HG02759 (cell line): ENCODE results near the gene MCTP1.
"Not testable (repeated sequence)": the region's sequence is repeated elsewhere in the genome, so short reads cannot be mapped to it uniquely, and the experiment has no call there.

Source experiments
- ATAC-seq: cut with Tn5 transposase; IDR thresholded peaks from one replicate; pipeline ENCODE4 v1.9.1; 2021; ENCODE audit warnings: mild to moderate bottlenecking, moderate library complexity; ENCODE audit not compliant: unreplicated experiment

The MCTP1 gene

DNA sequence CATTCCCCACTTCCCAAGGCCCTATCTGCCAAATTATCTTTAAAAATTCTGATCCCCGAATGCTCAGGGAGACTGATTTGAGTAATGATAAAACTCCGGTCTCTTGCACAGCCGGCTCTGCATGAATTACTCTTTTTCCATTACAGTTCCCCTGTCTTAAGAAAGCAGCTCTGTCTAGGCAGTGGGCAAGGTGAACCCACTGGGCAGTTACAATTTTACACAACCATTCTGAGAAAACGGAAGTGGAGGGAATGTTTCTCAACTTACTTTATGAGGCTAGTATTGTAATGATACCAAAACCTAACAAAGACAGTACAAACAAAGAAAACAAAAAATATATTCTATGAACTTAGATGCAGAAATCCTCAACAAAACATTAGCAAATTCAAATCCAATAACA, 100.0 kb downstream of the MCTP1 start:
- ATAC-seq = no peak

DNA sequence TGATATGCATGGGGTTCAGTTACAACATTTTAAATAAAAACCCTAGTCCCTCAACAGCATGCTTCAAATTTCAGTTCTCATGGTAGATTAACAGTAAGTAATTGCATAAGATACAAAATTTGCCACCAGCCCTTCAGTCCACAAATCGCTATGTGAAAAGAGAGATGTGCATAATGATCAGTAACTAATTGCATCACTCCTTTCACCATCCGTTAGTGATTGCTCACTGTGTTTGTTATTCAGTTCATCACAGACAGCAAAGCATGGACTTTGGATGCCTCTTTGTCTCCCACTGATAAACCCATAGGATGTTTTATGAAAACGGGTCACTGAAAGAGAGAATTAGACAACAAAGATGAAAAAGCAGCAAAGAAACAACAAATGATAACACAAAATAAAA, 103.2 kb downstream of the MCTP1 start:
- ATAC-seq = no peak

DNA sequence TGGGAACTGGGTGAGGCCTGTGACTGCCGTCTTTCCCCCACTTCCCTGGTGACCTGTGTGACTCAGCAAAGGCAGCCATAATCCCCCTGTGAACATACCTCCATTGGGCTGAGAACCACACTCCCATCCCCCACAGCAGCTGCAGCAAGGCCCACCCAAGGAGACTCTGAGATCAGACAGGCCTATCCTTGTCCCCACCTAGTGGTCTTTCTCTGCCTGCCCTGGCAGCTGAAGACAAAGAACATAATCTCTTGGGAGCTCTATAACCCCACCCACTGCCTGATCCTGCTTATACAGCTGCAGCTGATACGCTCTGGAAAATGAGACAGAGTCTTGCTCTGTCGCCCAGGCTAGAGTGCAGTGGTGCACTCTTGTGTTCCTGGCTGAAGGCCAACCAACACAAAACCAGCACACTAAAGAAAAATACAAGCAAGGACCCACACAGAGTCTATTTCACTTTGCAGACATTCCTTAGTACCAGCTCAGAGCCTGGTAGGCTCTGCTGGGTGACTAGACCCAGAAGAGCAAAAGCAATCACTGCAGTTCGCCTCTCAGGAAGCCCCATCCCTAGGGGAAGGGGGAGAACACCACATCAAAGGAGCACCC, 106.7 kb downstream of the MCTP1 start:
- peak; percentile 57 for ATAC-seq

DNA sequence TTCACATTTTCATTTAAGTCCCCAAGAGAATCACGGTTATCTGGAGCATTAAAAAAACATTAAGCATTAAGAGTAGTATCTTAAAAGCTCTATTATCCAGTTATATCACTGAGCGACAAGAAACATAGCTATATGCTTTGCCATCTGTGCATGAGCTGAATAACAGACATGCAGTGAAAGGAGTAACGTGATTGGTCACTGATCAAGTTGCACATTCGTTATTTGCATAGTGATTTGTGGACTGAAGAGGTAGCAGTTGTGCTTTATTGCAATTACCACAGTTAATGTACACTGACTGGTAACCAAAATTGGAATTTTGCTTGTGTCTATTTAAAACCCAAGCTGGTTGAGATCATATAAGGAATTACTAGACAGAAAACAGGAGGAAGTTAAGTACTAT, 107.4 kb downstream of the MCTP1 start:
- no peak for ATAC-seq

DNA sequence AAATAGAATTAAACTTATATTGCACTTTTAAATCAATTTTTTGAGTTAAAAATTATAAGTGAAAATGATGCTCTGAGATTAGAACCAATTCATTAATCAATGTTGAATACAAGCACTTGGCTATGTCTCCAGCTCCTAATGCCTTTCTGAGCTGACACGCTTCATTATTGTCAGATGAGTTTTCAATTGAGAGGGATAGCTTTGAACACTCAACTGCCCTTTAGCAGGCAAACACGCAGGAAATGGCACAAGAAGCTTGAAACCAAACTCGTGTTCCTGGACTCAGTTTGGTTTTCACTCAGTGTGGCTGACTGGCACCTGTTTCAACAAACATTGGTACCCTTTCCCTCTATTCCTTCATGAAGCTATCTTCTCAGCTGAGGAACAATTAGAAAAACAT, 109.8 kb downstream of the MCTP1 start:
- no peak for ATAC-seq

DNA sequence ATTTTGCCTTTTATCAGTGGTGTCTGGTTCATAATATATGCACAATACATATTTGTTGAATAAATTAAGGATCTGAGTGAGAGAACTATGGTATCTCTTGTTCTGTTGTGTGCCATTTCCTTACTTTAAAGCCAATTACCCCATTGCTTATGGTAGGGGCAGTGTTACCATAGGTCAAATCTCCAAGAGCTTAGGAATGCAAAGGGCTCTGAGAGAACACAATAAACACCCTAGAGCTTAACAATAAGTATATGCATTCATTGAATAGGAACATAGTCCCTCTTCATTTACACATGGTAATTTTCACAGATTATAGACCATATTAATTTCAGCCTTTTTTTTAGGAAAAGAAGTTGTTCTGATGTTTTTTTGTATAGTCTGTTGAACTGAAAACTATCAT, 112.2 kb downstream of the MCTP1 start:
- ATAC-seq = no peak

DNA sequence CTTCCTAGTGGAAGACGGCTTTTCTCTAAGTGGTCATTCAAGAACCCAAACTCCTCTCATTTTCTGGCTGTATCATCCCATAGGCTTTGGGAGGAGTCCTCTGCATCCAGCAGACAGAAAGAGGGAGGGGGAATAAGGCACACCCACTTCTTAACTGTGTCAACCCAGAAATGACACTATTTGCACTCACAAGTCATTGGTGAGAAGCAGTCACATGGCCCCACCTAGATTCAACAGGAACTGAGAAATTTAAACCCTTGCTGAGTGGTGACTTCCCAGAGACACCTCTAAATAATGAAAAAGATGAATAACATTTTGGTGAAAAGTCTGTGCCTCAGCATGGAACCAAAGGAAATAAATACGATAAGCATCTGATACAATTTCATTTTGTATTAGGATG, 120.0 kb downstream of the MCTP1 start:
- no peak for ATAC-seq

DNA sequence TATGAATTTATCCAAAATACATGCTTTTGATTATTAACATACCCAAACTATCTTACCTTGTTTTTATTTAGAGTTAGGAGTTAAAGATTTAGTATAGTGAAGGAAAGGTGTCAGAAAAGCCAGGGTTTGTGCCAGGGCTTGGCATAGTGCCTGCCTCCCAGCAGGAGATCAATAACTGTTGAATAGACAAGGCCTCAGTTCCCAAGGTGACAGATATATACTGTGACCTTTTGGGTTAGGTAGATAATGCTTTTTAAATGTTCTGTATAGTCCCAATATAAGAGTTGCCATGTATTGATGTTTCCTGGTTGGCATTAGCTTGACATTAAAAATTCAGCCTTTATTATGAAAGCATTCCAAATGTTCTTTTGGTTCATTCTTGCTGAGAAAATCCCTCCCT, 121.8 kb downstream of the MCTP1 start:
- no peak for ATAC-seq

DNA sequence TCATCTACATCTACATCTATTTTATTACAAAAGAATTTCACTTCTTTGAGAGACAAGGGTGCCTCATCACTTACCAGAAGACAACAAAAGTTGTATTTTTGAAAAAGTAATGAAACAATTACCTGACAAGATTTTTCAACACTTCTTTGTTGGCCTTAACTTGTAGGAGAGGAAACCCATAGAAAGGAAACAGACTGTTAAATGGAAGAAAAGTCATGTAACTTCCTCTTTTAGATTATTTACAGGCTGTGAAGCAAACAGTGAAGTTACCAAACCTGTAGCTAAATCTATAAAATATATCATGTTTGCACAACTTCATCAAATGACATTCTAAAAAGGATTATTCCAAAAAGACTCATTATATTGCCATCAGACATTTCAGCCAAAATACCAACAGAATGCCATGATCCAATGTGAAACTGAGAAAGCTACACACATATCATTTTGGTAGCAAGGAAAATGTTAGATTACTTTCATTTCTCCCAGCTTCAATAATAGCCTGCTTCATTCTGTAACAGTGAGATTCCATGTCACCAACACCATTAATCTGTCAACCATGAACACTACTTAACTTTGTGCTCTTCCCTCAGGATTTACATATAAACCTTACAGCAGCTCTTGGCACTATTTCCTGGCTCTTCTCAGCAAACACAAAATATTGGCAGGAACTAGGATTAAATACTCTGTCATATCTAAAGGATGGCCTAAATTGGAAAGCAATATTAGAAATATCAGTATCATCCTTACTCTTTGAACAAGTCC, 122.5 kb downstream of the MCTP1 start:
- ATAC-seq = no peak

DNA sequence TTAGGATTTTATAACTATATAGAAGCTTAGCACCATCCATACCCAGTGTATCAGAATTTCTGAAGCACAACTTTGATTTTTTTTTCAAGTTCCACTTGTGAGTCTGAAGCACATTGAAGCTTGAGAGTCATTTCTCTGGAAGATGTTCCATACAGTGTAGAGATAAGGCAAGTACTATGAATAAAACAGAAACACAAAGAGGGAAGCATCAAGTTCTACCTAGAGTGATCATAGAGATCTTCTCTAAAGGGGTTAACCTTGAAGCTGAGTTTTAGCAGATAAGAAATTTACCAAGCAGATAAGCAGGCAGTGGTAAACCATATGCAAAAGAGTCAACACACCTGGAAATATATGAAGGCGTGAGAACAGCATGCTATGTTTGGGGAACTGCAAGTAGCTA, 125.3 kb downstream of the MCTP1 start:
- no peak for ATAC-seq

DNA sequence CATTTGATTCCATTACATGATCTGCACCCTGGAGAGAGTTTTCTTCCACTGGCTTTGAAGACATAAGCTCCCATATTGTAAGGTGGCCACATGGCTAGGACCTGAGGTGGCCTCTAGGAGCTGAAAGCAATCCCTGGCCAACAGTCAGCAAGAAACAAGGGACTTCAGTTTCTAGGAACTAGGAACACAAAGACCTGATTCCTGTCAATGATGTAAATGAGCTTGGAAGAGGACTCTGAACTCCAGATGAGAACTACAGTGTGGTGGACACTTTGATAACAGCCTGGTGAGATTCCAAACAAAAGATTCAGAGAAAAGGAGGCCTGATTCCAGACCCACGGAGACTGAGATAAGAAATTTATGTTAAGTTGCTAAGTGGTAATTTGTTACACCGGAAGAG, 129.0 kb downstream of the MCTP1 start:
- no peak for ATAC-seq

DNA sequence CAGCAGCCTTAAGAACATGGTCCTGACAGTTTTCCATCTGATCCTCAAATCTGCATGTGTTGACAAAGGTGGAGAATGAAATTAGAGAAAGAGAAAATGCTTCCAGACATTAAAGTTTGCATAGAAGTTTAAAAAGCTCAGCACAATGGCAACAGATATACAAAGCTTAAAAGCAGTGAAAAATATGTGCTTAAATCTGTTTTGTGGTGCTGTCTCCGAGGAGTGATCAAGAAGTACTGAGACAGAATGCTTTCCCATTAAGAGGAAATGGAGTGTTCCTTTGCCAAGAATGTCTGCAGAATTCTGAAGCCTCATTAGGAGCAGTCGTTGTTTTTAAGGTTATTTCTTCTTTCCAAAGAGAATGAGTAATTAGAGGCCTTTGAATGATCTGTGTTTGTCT, 131.4 kb downstream of the MCTP1 start:
- no peak for ATAC-seq

DNA sequence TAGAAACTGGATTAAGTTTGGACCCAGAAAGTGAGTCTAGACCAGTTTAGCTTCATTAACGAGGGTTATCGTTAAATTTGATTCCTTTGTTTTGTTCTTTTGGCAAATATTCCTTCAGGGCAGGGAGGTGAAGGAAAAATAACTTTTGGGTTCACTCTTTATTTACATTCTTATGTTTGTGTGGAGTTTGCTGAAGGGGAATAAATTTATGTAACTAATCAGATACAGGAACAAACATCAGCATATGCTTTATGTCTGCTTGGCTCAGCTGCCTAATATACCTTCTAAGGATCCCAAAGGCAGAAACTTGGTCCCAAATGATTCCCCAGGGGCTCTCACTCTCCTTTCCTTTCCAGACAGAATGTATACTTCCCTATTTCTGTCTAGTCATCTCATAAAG, 132.4 kb downstream of the MCTP1 start:
- ATAC-seq = no peak

DNA sequence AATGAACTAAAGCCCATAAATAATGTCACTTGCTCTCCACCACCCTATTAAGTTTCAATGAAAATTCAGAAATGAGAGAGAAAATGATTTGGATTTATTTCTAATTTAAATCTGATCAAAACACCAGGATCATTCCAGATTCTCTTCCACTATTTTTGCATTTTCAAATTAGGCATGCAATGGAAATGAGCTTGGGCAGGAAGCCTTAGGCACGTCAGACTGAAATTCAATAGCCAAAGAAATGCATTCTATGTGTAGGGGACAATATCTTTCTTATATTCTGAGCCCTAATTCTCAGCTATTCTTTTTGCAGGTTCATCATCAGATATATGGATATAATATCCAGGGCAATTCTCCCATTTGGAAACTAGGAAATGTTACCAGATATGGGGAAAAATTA, 132.8 kb downstream of the MCTP1 start:
- no peak for ATAC-seq

DNA sequence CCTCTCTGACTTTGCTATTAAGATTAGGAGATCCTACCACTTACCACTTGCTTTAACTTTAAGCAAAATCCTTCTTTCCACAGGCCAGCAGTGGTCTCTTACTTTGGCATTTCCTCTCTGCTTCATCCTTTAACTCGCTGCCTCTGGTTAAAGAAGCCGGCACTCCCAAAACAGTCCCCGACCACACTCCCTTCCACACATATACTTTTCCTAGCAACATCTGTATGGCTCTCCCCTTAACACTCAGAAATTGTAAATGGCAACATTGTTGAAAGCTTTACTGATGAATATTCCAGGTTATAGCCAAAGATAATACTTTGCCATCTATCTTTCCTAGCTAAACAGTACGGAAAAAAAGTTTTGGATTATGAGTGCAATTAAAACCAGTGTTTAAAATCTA, 133.2 kb downstream of the MCTP1 start:
- ATAC-seq = no peak

DNA sequence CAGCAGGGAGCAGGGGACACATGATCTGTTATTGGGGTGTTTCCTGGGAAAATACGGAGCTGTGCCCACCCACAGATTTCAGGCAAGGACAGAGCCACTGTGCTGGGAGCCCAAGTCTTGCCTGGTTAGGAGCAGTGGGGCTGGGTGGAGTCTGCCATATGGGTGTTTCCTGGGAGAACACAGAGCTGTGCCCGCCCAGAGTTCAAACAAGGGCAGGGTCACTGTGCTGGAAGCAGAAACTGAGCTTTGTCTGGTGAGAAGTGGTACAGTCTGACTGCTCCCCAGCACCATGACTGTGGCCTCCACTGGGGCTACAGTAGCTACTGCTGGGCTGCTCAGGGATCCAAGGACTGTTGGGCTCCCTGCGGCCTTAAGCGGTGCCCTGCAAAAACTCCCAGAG, 135.5 kb downstream of the MCTP1 start:
- ATAC-seq = no peak

DNA sequence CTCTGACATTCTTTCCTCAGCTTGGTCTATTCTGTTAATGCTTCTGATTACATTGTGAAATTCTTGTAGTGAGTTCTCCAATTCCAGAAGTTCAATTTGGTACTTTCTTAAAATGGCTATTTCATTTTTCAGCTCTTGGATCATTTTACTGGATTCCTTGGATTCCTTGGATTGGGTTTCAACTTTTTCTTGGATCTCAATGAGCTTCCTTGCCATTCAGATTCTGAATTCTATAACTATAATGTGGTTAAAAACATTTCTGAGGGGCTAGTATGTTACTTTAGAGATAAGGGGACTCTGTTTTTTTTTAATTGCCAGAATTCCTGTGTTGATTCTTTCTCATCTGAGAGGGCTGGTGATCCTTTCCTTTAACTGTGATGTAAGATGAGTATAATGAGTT, 136.4 kb downstream of the MCTP1 start:
- ATAC-seq = no peak

DNA sequence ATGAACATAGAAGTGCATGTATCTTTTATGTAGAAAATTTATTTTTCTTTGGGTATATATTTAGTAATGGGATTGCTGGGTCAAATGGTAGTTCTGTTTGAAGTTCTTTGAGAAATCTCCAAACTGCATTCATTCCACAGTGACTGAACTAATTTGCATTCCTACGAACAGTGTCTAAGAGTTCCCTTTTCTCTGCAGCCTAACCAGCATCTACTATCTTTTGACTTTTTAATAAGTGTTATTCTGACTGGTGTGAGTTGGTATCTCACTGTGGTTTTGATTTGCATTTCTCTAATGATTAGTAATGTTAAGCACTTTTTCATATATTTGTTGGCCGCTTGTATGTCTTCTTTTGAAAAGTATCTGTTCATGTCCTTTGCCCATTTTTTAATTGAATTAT, 141.0 kb downstream of the MCTP1 start:
- not testable (repeated sequence) for ATAC-seq

DNA sequence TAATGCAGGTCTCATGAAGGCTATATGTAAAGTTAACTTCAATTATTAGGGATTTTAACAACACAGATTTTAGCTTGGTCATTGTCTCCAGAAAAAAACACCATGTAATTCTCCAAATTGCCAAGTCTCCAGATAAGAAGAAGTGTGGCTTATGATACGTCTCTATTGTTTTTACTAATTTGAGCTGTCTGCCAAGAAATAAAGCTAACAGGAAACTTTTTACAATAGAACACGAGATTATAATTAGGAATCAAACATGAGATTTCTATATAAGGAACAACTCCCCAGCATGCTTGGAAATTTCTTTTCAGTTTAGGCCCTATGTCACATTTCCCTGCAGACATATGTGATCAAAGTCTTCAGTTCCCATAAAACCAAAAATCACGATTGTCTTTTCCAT, 142.7 kb downstream of the MCTP1 start:
- no peak for ATAC-seq

DNA sequence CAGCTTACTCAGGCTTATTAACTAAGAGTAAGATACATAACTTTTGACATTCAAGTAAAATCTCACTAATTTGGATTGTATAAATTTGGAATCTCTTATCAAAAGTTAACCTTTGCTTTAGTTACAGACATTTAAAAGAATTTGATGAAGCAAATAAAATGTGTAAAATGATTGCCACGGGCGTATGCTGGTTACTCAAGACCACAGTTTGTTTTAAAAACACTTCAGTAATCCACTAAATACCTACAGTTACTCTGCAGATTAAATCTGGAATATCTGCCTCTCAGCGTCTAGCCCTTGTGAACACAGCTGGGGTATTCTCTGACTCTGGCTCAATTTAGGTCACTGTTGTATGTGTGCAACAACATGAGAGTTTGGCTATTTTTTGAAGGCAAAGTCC, 143.8 kb downstream of the MCTP1 start:
- ATAC-seq = no peak

DNA sequence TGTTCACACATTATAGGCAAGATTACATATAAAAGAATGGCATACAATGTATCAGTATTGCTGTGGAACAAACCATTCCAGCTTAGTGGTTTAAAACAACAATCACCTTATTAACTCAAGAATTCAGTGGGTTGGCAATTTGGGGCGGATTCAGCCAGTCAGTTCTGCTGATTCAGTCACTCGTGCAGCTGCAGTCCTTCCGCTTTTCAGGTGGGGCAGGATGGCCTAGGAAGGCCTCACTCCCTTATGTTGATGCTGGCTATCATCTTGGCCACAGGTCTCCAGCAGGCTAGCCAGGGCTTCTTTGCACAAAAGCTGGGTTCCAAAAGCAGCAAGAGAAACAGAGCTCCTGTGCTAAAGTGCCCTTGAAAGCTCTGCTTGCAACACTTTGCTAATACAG, 150.6 kb downstream of the MCTP1 start:
- no peak for ATAC-seq

DNA sequence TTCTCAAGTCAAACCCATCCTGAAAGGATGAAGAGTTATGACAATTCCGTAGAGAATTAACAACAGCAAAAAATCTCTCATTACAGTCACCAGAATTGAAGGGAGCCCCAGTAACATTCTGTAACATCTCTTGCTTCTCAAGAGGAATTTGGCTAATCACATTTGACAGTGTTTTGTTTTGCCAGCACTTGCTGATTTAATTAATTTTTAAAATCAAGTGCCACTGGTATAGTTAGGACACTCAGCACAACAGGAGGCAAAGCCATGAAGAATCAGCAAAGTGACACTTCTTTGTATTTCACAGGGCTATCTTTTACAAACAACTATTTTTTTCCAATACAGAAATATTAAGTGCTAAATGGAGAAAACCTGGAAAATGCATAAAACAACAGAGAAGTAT, 152.8 kb downstream of the MCTP1 start:
- no peak for ATAC-seq

DNA sequence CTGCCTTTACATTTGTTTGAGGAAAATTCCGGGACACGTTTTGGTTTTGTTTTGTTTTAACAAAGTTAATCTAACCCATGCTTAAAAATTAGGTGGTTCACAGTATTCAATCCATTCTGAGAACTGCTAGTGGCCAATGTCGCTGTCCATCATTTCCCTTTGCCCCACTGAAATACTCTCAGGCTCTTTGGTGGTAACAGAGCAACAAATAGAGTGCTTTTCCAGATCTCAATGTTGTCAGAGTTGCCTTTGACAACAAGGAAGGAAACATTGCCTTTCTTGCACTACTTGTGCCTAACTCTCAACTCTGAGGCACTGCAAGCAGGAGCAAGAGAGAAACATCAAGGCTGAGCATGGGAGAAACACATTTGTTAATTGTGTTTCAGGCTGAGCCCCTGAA, 154.0 kb downstream of the MCTP1 start:
- ATAC-seq = no peak
